Activated gamma-delta T cell treated with Interleukin-2 at 50 U/mL for 16 hours (primary cell): ENCODE measurements around the gene CFAP61.
"Not testable (repeated sequence)": the region's sequence is repeated elsewhere in the genome, so short reads cannot be mapped to it uniquely, and the experiment has no call there.

ENCODE experiments used
- DNase-seq: peaks from one replicate; pipeline ENCODE4 v3.0.0-alpha.2; 2020

The CFAP61 gene

DNA sequence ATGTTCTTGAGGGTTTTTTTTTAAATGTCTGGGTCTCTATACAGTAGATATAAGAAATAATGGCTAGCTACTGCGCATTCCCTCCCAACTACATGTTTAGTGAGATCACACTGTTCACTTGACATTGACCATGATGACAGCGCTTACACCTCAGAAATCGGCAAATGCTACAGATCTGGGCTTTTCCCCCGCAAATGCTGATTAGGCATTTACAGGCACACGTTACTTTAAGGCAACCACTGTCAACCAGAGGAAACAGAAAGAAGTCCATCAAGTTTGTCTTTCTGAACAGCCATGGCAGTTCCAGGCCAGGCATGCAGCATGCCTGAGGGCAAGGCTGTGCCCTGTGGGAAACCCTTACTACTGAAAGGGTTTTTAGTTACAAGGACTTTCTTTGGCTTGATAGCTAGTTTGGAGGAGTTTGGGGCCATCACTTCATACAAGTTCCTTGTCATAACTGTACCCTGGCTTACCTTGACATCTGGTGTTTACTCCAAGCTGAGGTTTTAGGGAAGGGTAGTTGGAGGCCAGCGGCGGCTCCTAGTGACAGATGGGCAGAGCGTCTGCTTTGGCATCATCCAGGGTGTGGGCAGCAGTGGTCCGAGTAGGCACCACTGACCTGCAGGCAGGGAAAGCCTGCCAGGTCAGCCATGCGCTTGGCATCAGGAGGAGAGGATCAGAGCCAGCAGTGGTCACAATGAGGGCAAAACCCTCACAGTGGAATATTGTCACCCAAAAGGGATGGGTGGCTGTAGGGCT is 43.0 kb downstream of the CFAP61 start:
- no peak for DNase-seq

DNA sequence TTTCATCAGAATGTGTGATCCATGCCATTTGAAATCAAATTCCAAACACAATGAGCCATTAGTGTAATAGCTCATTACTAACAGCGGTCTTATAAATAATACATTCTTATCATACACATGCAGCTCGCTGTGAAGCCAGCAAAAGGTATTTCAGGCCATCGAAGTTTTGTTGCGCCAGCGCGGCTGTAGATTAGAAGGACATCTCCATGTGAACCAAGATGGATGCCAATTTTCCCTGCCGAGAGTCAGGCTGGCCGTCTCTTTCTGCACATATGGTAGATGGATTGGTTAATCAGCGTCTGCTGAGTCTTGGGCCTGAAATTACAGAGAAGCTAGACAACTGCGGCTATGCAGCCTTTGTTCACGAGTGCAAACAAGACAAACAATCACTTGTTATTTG is 44.1 kb downstream of the CFAP61 start:
- DNase-seq: no peak

DNA sequence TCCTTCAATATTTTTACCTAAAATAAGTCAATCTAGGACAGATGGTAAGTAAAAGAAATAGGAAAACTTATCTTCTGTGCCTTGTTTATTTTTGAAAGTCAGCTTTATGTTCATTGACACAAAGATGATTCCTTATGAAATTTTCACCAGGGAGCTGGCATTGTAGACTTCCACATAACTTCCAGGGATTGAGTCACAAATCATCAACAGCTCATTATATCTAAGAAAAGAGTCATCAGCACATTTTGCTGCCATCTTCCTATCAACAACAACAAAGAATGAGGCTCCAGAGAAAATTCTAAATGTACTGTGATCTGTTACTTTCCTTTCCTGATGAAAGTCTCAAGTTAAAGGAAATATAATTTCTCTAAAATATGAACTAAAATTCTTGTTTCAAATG is 48.5 kb downstream of the CFAP61 start:
- DNase-seq: no peak

DNA sequence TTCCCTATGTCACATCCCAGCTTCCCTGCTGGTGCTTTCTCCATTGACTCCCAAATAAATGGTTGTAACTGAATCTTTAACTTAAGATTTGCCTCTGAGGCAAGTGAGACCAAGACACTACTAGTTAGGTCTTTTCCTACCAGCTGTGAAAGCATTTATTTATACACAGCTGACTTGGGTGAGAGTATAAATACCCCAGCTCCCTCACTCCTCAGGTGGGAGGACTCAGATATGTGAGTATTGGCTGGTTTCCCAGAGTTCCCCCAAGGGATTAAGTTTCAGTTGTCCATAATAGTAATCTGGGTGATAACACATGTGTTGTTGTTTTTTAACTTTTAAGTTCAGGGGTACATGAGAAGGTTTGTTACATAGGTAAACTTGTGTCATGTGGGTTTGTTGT is 49.8 kb downstream of the CFAP61 start:
- DNase-seq: no peak

DNA sequence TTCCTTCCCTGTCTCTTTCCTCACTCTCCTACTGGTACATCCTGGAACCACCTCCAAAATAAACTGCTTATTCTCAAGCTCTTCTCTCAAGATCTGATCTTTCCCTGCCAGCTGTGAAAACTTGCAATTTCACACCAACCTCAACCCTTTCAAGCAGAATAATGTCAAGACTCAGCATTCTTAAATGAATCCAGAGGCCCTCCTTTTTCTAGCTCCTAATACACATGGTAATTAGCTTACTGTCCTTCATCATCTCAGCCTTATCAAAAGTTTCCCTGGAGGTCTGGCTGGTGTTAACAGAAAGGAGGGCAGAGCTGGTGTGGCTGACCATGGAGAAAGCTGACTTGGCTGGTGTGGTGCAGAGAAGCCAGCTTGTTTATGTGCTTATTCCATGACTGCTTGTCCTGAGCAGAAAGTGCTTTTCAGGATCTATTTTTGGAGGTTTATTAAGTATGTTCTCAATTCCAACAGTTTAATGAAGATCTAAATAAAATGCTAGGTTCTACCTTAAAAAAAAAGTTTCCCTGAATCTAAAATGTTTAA is 50.5 kb downstream of the CFAP61 start:
- no peak for DNase-seq

DNA sequence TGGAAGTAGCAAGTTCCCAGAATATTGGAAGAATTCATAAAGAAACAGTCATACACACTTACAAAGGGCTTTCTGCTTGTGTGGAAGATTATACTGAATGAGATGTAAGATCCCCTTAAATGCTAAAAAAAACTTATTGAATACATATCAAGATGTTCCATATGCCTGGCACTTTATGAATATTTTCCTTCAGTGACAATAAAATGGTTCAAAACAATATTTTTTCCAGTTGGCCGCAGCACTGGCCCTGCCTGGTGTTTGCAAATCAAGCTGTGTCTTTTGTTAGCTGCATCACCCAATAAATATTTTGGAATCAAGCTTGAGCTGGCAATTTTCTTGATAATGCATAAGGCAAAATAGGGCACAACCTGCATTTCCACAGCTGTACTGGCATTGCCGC is 51.2 kb downstream of the CFAP61 start:
- DNase-seq: no peak

DNA sequence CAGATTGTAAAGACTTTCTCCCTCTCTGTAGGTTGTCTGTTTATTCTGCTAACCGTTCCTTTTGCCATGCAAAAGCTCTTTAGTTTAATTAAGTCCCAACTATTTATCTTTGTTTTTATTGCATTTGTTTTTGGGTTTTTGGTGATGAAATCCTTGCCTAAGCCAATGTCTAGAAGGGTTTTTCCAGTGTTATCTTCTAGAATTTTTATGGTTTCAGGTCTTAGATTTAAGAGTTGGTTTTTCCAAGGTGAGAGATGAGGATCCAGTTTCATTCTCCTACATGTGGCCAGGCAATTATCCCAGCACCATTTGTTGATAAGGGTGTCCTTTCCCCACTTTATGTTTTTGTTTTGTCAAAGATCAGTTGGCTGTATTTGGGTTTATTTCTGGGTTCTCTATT is 70.9 kb downstream of the CFAP61 start:
- not testable (repeated sequence) for DNase-seq

DNA sequence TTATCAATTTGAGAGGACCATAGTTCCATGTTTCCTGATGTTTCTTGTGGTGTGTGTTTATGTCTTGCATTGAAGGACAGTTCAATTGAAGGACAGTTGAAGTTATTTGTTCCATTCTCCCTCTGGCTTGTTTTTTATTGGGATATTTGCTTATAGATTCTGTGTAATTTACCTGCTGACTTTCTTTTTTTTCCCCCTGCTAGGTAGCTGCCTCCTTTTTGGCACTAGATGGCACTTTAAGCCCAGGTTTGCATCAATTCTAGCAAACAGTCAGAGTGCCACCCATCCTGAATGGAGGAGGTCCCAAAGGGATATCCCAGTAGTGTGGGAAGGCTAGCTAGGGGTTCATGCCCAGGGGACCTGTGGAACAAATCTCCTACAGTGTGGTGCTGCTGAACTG is 78.1 kb downstream of the CFAP61 start:
- no peak for DNase-seq

DNA sequence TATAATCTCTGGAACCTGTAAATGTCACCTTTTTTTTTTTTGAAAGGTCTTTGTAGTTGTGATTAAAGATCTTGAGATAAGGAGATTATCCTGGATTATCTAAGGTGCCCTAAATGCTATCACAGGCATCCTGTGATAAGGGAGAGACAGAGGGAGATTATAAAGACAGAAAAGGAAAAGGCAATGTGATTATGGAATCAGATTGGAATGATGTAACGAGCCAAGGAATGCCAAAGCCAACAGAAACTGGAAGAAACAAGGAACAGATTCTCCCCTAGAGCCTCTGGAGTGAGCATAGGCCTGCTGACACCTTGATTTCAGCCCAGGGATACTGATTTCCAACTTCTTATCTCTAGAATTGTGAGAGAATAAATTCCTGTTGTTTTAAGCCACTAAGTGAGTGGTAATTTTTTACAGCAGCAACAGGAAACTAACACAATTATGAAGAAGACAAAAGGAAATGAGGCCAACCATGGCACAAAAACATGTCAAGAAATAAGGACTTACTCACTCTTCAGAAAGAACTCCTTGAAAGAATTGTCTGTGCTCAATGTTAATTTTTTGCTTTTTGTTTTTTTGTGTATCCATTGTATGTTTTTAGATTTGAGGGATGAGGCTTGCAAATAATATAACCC is 82.7 kb downstream of the CFAP61 start:
- DNase-seq: no peak

DNA sequence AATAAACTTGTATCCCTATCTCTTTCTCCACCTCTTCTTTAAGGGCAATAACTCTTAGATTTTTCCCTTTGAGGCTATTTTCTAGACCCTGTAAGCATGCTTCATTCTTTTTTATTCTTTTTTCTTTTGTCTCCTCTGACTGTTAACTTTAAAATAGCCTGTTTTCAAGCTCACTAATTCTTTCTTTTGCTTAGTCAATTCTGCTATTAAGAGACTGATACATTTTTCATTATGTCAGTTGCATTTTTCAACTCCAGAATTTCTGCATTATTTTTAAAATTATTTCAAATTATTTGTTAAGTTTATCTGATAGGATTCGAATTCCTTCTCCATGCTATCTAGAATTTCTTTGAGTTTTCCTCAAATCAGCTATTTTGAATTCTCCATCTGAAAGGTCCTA is 84.0 kb downstream of the CFAP61 start:
- no peak for DNase-seq

DNA sequence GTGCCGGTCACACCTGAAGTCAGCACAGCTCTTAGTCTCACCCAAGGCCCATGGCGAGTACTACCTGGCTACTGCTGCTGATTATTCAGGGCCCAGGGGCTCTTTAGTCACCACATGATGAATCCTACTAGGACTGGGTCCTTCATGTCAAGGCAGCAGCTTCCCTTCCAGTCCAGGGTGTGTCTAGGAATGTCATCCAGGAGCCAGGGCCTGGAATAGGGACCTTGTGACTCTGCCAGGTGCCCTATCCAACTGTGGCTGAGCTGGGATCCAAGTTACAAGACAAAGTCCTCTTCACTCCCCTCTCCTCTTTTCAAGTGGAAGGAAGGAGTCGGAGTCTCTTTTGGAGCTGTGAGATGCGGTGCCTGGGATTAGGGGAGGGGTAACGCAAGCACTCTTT is 85.5 kb downstream of the CFAP61 start:
- DNase-seq: no peak

DNA sequence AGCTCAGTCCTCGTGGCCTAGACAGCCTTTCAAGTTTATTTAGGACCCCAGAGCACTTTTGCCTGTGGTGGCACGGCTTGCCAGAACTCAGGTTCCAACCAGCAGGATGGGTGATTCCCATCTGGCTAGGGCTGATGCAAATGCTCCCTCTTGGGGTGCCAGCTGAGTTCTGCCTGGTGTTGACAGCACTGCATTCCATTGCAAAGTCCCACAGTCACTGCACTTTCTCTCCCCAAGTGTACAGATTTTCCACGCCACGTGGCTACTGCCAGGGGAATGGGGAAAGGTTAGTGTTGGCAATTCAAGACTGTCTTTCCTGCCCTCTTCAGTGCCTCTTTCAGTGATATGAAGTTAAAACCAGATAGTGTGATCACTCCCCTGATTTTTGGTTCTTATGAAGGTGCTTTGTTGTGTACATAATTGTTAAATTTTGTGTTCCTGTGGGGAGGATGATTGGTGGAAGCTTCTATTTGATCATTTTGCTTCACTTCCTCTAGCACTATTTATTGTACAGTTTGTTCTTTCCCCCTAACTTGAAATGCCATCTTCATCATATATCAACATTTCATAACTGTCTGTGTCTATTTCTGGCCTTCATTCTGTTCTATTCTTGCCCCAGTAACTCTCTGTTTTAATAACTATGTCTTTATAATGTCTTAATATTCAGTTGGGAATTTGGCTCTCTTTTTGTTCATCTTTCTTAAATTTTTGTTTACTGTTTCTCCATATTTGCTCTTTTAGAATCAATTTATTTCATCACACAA is 86.2 kb downstream of the CFAP61 start:
- no peak for DNase-seq

DNA sequence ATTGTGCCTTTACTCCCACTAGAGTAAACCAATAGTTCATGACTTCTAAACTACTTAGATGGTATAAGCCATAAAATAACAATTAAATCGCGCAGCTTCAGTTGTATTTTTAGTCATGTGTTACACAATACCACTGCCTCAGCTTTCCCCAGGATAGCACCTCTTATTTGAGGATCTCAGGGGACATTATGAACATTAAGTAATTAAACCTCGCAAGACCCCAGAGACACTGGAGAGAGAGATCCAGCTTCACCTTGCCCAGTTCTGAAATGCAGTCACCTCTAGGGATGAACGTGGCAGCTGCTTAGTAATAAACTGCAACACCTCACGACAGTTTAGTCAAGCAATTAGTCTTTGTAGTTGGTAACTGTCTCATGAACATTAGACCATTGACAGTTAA is 87.1 kb downstream of the CFAP61 start:
- DNase-seq: no peak

DNA sequence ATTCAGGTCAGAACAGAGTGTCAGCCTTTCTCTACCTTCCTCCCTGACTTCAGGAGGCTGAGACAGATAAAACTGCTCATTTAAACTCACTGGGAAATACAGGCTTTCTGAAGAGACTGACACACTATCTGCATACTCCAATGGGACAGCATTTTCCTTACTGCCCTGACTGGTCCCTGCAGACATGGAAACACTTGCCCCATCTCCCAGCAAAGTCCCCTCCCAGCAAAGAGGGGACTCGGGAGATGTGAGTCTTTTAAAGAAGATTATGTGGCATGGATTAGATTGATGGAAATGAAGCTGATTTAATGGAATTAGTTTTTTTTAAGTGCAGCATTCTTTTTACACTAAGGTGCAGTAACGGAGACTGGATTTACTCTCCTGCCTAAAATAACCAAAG is 90.8 kb downstream of the CFAP61 start:
- no peak for DNase-seq

DNA sequence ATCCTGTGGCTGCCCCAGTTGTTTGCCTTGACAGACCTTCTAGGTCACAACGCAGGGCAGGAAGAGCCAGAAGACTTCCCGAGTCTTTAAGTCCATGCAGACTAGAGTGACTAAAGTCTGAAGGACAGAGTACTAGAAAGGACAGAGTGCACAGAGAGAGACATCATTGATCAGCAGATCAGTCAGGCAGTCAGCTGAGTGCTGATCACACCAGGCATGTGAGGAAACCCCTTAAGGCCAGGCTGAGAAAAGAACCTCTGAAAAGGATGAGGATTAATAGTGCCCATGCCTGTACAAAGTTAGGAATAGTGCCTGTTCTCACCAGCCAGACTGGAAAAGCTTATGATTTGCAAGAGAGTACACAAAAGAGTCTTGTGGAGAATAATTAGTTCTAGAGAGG is 91.3 kb downstream of the CFAP61 start:
- DNase-seq: no peak

DNA sequence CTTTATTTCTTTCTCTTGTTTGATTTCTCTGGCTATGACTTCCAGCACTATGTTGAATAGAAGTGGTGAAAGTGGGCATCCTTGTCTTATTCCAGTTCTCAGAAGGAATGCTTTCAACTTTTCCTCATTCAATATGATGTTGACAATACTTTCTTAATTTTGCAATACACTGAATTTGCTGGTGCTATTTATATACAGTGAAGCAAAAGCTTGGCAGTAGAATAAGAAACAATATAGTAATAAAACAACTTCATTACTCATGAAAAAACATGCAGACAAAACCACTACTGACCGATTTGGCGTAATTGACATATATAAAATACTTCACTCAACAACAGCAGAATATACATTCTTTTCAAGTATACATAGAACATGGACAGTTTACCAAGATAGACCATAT is 96.4 kb downstream of the CFAP61 start:
- DNase-seq: no peak

DNA sequence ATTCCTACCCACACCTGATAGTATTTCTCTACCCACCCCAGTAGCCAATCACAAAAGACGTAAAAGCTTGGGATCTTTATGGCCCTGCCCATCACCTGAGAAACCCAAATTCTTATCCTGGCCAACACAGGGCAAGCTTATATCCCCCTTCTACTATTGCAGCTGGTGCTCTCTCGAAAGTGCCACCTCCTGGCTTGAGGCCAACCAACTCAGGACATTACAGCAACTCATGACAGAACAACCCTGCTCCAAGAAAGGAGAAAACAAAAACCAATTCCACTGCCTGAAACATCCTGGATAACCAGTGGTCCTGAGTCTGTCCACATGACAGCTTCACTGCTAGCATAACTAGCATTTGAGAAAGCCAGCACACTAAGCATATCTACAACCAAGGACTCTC is 97.9 kb downstream of the CFAP61 start:
- DNase-seq: no peak

DNA sequence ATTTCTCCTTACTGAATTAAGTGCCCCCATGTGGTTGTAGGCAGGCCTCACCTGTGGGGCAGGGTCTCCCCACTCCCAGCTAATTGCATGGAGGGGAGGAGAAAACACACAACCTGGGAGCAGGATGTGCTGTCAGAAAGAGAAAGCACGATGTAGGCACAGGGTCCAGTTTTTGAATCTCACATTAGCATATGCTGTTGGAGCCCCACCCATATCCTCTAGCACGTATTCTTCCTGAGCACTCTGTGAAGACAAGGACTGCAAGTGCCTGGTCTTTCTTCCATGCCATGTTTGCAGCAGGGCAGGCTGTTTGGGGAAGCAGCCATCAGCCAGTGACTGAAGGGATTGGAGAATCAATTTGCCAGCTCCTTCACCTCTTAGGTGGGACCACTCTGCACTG is 108.2 kb downstream of the CFAP61 start:
- DNase-seq: no peak

DNA sequence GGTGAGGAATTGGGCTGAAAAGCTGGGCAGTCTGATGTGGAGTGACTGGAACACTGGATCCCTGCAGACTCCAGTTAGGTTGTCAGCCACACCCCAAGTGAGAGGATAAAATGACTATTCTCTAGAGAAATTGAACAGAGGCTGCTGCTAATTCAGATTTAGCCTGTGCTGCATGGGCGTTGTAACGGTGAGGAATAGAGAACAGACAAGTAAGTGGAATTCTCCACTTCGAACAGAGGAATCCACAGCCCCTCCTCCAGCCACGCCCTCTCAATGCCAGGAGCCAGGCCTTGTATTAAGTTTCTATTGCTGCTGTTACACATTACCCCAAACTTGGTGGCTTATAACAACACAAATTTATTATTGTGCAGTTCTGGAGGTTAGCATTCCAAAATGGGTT is 109.3 kb downstream of the CFAP61 start:
- DNase-seq: no peak

DNA sequence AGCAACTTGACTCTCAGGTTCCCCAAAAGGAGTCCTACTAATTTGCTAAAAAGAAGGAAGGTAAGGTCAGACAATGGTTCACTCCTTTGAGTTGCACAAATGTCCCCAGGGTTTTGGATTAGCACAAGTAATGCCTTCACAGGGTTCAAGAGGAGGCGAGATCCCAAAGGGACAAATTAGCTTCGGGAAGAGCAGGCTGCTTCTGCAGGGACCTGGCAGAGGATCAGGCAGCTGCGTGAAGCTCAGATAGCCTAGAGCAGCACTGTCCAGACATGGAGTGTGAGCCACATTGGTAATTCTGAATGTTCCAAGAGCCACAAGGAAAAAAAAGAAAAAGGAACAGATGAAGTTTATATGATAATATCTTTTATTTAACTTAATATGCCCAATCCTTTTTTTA is 115.4 kb downstream of the CFAP61 start:
- DNase-seq: no peak

DNA sequence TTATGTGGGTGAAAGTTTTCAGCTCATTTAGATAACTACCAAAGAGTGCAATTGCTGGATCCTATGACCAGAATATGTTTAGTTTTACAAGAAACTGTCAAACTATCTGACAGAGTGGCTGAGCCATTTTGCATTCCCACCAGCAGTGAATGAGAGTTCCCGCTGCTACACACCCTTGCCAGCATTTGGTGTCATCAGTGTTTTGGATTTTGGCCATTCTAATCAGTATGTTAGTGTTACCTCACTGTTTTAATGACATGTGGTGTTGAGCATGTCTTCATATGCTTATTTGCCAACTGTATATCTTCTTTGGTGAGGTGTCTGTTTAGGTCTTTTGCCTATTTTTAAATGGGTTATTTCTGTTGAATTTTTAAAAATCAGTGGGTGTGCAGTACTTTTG is 120.9 kb downstream of the CFAP61 start:
- no peak for DNase-seq

DNA sequence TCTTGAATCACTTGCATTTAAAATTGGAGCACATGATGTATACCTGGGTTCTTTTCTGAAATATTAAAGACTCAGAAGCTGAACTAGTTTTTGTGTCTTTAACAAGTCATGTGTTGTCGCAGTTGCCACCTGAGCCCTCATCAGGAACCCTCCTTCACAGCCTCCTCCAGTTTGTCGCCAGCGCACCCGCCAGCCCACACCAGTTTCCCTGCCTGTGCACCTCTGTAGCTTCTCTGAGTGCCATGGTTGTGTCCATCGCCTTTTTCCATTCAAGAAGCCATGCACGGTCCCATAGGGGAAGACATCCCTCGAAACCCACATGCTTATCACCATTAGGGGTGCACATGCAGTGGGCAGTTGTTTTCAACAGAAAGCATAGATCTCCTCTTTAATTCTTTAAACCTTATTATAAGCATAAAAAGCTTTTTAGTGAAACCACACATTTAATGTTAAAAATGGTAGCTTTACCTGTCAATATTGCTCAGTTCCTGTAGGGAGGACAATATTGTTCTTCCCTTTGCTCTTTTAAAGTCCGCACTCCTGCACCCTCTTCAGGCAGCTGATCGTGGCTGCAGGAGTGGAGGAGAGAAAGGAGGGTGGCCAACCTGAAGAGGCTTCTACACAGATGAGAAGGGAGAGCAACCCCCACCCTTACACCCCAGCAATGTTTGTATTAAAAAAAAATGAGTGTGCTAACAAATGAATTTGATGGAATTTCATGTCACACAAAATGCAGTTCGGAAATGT is 121.9 kb downstream of the CFAP61 start:
- DNase-seq: no peak

DNA sequence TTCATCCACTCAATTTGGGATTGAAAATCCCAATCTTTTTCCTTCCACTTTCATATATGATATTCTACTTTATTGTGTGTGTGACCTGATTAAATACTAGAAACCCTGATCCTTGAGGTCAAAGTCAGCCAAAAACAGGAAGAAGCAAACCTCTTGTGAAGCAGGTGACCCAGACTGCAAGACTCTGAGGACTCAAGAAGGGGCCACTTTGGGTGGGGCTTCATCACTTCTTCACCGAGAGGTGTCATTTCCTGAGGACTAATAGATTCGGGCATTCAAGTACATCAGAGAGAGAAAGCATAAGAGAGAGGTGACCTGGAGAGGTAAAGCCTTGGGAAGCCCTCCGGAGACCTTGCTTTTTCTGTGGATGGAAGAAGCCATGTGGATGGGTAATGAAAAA is 129.0 kb downstream of the CFAP61 start:
- no peak for DNase-seq
